22Rv1 (cell line): ENCODE data around the gene HERPUD2.

Experiments
- CTCF ChIP-seq: fragments of 450-650 bp; IDR thresholded peaks from 2 replicates; pipeline ENCODE4 v1.5.1; 2017; ENCODE audit warnings: mild to moderate bottlenecking
- ZFX ChIP-seq: fragments of 450-650 bp; IDR thresholded peaks from 2 replicates; pipeline ENCODE4 v1.6.1; 2017; ENCODE audit warnings: antibody characterized with exemption, borderline replicate concordance

GRCh38 chr7:35596061-35596460, 98.9 kb downstream of the HERPUD2 start:
- no peak for TF ChIP-seq CTCF
- TF ChIP-seq ZFX = no peak
